ENCODE measurements around the gene RGL3. TPM values are rescaled to one million over a fixed set of nuclear protein-coding genes. Genes with fewer than 3 reads are reported as not detected.

Gene RGL3
- total RNA-seq, 1 donor from 2014 or later: 3.6 TPM

DNA sequence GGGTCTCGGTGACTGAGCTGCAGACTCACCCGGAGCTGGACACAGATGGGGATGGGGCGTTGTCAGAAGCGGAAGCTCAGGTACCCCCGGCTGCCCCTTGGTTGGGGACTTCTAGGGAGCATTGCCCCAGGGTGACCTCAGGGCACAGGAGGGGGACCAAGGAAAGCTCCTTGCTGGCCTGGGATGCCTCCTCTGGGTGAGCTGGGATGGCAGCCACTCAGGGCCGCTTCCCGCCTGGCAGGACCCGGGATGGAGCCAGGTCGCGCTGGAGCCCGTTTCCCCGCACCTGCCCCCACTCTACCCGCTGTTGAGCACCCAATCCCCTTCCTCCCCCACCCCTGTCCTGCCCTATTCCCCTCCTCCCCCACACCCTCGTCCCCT, 27.1 kb upstream of the RGL3 start:
- H3K27me3 Mint-ChIP-seq (ENCODE audit: low read depth, unreplicated experiment): no peaks in the 10 kb centered on the region
- Histone ChIP-seq H2AFZ (ENCODE audit: low read depth, low read length) (no peak overlapping the region), H4K20me1 (ENCODE audit: insufficient read depth, low read length) (peaks cover 27% of the 10 kb centered on the region), H3K27me3 (ENCODE audit: insufficient read depth, low read length) (no peaks in the 10 kb centered on the region), H3K36me3 (ENCODE audit: insufficient read depth, low read length) (peaks cover 8% of the 10 kb centered on the region), H3K27ac (ENCODE audit: low read depth, low read length) (no peak overlapping the region), H3K4me2 (ENCODE audit: low read length) (no peak overlapping the region), H3K4me1 (ENCODE audit: insufficient read depth, low read length) (no peaks in the 10 kb centered on the region), H3K9ac (ENCODE audit: low read length) (no peak overlapping the region), H3K9me3 (ENCODE audit: insufficient read depth, low read depth, low read length) (no peaks in the 10 kb centered on the region), H3K79me2 (ENCODE audit: insufficient read depth, low read length) (no peaks in the 10 kb centered on the region), H3K4me3 (ENCODE audit: insufficient read depth, low read depth, low read length) (no peak overlapping the region)
- peaks cover 1% of the 10 kb centered on the region for H3K9me3 Mint-ChIP-seq (ENCODE audit: unreplicated experiment)
- no peaks in the 10 kb centered on the region for H3K4me1 Mint-ChIP-seq (ENCODE audit: low read depth, unreplicated experiment)
- no peak for TF ChIP-seq EZH2 (IDR thresholded peaks at IDR 0.05; ENCODE audit: insufficient read depth, low read length)
- H3K27ac Mint-ChIP-seq (ENCODE audit: unreplicated experiment): no peak overlapping the region
- no peak overlapping the region for H3K4me3 Mint-ChIP-seq (ENCODE audit: unreplicated experiment)
- FAIRE-seq (no peak), DNase-seq (ENCODE audit: low read depth) (no peak)
- peaks cover 2% of the 10 kb centered on the region for H3K36me3 Mint-ChIP-seq (ENCODE audit: low read depth, unreplicated experiment)

DNA sequence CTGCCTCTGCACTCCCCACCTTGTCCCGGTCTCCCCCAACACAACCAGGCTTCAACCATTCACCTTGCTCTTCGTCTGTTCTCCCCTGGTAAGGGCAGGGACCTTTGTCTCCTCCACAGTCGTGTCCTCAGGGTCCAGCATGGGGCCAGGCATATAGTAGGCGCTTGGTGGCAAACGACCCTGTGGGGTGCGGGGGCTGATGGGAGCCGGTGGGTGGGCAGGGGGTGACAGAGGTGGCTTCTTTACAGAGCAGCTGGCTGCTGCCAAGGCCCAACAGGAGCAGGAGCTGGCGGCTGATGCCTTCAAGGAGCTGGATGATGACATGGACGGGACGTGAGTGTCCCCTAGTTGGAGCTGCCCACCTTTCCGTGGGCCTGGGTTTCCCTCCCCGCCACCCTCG, 26.0 kb upstream of the RGL3 start:
- peaks cover 14% of the 10 kb centered on the region for H3K36me3 ChIP-seq (ENCODE audit: insufficient read depth, low read length)
- no peak overlapping the region for H3K4me3 ChIP-seq (ENCODE audit: insufficient read depth, low read depth, low read length)
- no peak overlapping the region for H3K9ac ChIP-seq (ENCODE audit: low read length)
- Mint-ChIP-seq H3K4me3 (ENCODE audit: unreplicated experiment) (no peak overlapping the region), H3K36me3 (ENCODE audit: low read depth, unreplicated experiment) (peaks cover 7% of the 10 kb centered on the region), H3K4me1 (ENCODE audit: low read depth, unreplicated experiment) (no peaks in the 10 kb centered on the region), H3K9me3 (ENCODE audit: unreplicated experiment) (peaks cover 1% of the 10 kb centered on the region), H3K27me3 (ENCODE audit: low read depth, unreplicated experiment) (no peaks in the 10 kb centered on the region), H3K27ac (ENCODE audit: unreplicated experiment) (no peak overlapping the region)
- H4K20me1 ChIP-seq (ENCODE audit: insufficient read depth, low read length): peaks cover 32% of the 10 kb centered on the region
- H3K79me2 ChIP-seq (ENCODE audit: insufficient read depth, low read length): peaks cover 4% of the 10 kb centered on the region
- no peak overlapping the region for H3K27ac ChIP-seq (ENCODE audit: low read depth, low read length)
- FAIRE-seq: no peak
- TF ChIP-seq, protein P1, sequence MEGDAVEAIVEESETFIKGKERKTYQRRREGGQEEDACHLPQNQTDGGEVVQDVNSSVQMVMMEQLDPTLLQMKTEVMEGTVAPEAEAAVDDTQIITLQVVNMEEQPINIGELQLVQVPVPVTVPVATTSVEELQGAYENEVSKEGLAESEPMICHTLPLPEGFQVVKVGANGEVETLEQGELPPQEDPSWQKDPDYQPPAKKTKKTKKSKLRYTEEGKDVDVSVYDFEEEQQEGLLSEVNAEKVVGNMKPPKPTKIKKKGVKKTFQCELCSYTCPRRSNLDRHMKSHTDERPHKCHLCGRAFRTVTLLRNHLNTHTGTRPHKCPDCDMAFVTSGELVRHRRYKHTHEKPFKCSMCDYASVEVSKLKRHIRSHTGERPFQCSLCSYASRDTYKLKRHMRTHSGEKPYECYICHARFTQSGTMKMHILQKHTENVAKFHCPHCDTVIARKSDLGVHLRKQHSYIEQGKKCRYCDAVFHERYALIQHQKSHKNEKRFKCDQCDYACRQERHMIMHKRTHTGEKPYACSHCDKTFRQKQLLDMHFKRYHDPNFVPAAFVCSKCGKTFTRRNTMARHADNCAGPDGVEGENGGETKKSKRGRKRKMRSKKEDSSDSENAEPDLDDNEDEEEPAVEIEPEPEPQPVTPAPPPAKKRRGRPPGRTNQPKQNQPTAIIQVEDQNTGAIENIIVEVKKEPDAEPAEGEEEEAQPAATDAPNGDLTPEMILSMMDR (IDR thresholded peaks at IDR 0.05; ENCODE audit: insufficient read depth, low read depth, low read length): no peak
- no peak overlapping the region for H3K4me2 ChIP-seq (ENCODE audit: low read length)
- no peak for DNase-seq (ENCODE audit: low read depth)
- H3K4me1 ChIP-seq (ENCODE audit: insufficient read depth, low read length): no peaks in the 10 kb centered on the region
- H3K27me3 ChIP-seq (ENCODE audit: insufficient read depth, low read length): no peaks in the 10 kb centered on the region
- no peak overlapping the region for H2AFZ ChIP-seq (ENCODE audit: low read depth, low read length)
- no peaks in the 10 kb centered on the region for H3K9me3 ChIP-seq (ENCODE audit: insufficient read depth, low read depth, low read length)

DNA sequence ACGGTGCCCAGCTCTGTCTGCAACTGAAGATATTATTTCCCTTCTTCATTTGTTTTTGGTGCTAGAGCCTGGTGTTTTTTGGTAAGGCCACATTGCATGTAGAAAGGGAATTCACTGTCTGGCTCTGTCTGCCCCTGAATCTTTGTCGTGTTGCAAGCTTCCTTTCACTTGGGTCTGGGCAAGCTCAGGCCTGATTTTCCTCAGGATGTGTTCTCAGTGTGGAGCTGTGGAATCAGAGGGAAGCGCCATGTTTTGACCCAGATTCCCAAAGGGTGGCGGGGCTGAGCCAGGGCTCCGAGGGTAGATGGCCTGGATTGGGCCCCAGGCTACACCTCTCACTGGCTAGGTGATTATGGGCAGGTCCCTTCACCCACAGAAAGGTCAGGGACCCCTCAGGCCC, 24.9 kb upstream of the RGL3 start:
- no peak overlapping the region for H3K27ac Mint-ChIP-seq (ENCODE audit: unreplicated experiment)
- no peak for DNase-seq (ENCODE audit: low read depth)
- no peak for FAIRE-seq
- Histone ChIP-seq H3K4me3 (ENCODE audit: insufficient read depth, low read depth, low read length) (no peak overlapping the region), H4K20me1 (ENCODE audit: insufficient read depth, low read length) (peaks cover 32% of the 10 kb centered on the region), H3K79me2 (ENCODE audit: insufficient read depth, low read length) (peaks cover 4% of the 10 kb centered on the region), H3K27me3 (ENCODE audit: insufficient read depth, low read length) (no peaks in the 10 kb centered on the region), H3K4me2 (ENCODE audit: low read length) (no peak overlapping the region), H3K9ac (ENCODE audit: low read length) (no peak overlapping the region), H2AFZ (ENCODE audit: low read depth, low read length) (no peak overlapping the region), H3K36me3 (ENCODE audit: insufficient read depth, low read length) (peaks cover 14% of the 10 kb centered on the region), H3K4me1 (ENCODE audit: insufficient read depth, low read length) (no peaks in the 10 kb centered on the region), H3K27ac (ENCODE audit: low read depth, low read length) (no peak overlapping the region), H3K9me3 (ENCODE audit: insufficient read depth, low read depth, low read length) (no peaks in the 10 kb centered on the region)
- no peaks in the 10 kb centered on the region for H3K27me3 Mint-ChIP-seq (ENCODE audit: low read depth, unreplicated experiment)
- no peaks in the 10 kb centered on the region for H3K9me3 Mint-ChIP-seq (ENCODE audit: unreplicated experiment)
- H3K4me1 Mint-ChIP-seq (ENCODE audit: low read depth, unreplicated experiment): no peaks in the 10 kb centered on the region
- TF ChIP-seq EZH2 (IDR thresholded peaks at IDR 0.05; ENCODE audit: insufficient read depth, low read length): no peak
- TF ChIP-seq, protein P1 (IDR thresholded peaks at IDR 0.05; ENCODE audit: insufficient read depth, low read depth, low read length): no peak
- H3K4me3 Mint-ChIP-seq (ENCODE audit: unreplicated experiment): no peak overlapping the region
- H3K36me3 Mint-ChIP-seq (ENCODE audit: low read depth, unreplicated experiment): peaks cover 7% of the 10 kb centered on the region

Measured in astrocyte (in vitro differentiated cells and primary cell).